Peyer's patch (tissue), 4 donors: Measurements from ENCODE around the gene RHBG.

Experiments
- CTCF ChIP-seq, 6 experiments: fragments of 450-650 bp in 4 of 6; fragments of 200-600 bp in 2 of 6; sonication (generic) in 1 of 6; IDR thresholded peaks; one replicate each; pipeline ENCODE4 v1.5.1; 2017 to 2019; ENCODE audit warnings: antibody characterized with exemption in 6 of 6, mild to moderate bottlenecking in 3 of 6, moderate library complexity in 1 of 6
- POLR2A ChIP-seq, 2 donors: fragments of 450-650 bp; IDR thresholded peaks; one replicate each; pipeline ENCODE4 v1.5.1; 2017; ENCODE audit warnings: antibody characterized with exemption in 2 of 2, mild to moderate bottlenecking in 2 of 2, moderate library complexity in 2 of 2

- TF ChIP-seq POLR2A (IDR thresholded peaks at IDR 0.05) (no peak), CTCF (IDR thresholded peaks at IDR 0.05) (no peak)
Observed at GRCh38 chr1:156400191-156400935, 31.4 kb downstream of the RHBG start.
